ENCODE results near the gene EVI5.
A peak's percentile ranks its signal among the peaks of the same experiment; 100 is the strongest.
"Not testable (repeated sequence)": the region's sequence is repeated elsewhere in the genome, so short reads cannot be mapped to it uniquely, and the experiment has no call there.

EVI5 gene

GRCh38 chr1:92655197-92655801 lies 129.6 kb downstream of the EVI5 start:
- no peaks in the 10 kb centered on the region for H3K27me3 Mint-ChIP-seq (ENCODE audit: low read depth)
- H3K36me3 Mint-ChIP-seq (ENCODE audit: low read depth), result peaks cover 94% of the 10 kb centered on the region
- H3K4me3 Mint-ChIP-seq, result no peak overlapping the region
- H3K27ac Mint-ChIP-seq, result no peak overlapping the region
- no peaks in the 10 kb centered on the region for H3K4me1 Mint-ChIP-seq
- H3K9me3 Mint-ChIP-seq, result peaks cover 71% of the 10 kb centered on the region
- TF ChIP-seq, protein P1, sequence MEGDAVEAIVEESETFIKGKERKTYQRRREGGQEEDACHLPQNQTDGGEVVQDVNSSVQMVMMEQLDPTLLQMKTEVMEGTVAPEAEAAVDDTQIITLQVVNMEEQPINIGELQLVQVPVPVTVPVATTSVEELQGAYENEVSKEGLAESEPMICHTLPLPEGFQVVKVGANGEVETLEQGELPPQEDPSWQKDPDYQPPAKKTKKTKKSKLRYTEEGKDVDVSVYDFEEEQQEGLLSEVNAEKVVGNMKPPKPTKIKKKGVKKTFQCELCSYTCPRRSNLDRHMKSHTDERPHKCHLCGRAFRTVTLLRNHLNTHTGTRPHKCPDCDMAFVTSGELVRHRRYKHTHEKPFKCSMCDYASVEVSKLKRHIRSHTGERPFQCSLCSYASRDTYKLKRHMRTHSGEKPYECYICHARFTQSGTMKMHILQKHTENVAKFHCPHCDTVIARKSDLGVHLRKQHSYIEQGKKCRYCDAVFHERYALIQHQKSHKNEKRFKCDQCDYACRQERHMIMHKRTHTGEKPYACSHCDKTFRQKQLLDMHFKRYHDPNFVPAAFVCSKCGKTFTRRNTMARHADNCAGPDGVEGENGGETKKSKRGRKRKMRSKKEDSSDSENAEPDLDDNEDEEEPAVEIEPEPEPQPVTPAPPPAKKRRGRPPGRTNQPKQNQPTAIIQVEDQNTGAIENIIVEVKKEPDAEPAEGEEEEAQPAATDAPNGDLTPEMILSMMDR (IDR thresholded peaks at IDR 0.05; ENCODE audit: unreplicated experiment in 3 of 3), result no peak

- Mint-ChIP-seq H3K4me3 (no peak overlapping the region), H3K36me3 (ENCODE audit: low read depth) (peaks cover 86% of the 10 kb centered on the region), H3K9me3 (peaks cover 60% of the 10 kb centered on the region), H3K27me3 (ENCODE audit: low read depth) (no peaks in the 10 kb centered on the region), H3K27ac (no peak overlapping the region), H3K4me1 (no peaks in the 10 kb centered on the region)
- TF ChIP-seq, protein P1 (IDR thresholded peaks at IDR 0.05; ENCODE audit: unreplicated experiment in 3 of 3), result no peak
Measured at GRCh38 chr1:92653605-92654381, 131.1 kb downstream of the EVI5 start.

DNA sequence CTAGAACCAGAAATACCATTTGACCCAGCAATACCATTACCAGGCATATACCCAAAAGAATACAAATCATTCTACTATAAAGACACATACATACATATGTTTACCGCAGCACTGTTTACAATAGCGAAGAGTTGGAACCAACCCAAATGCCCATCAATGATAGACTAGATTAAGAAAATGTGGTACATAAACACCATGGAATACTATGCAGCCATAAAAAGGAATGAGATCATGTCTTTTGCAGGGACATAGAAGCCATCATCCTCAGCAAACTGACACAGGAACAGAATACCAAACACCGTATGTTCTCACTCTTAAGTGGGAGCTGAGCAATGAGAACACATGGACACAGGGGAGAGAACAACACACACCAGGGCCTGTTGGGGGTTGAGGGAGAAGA lies 144.2 kb downstream of the EVI5 start:
- not testable (repeated sequence) for H3K27ac Mint-ChIP-seq; H3K27me3 Mint-ChIP-seq (ENCODE audit: low read depth); H3K4me1 Mint-ChIP-seq; H3K4me3 Mint-ChIP-seq
- peaks cover 19% of the 10 kb centered on the region for H3K36me3 Mint-ChIP-seq (ENCODE audit: low read depth)
- peaks cover 12% of the 10 kb centered on the region for H3K9me3 Mint-ChIP-seq

DNA sequence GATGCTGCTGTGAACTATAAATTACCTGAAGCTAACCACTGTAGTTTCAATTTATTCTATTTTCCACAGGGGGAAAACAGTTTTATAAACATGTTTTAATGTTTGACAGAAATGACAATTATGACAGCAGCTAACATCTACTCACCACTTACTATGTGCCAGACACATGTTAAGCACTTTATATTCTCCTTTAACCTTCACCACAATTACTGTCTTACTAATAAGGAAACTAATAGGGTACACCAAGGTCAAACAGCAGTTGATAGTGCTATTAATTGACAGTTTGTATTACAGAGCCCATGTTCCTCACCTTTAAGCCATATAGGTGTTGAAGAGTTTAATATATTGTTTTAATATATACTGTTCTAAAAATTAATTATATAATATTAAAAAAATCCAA lies 146.4 kb downstream of the EVI5 start:
- Mint-ChIP-seq H3K9me3 (peaks cover 24% of the 10 kb centered on the region), H3K36me3 (ENCODE audit: low read depth) (peaks cover 40% of the 10 kb centered on the region), H3K4me1 (no peaks in the 10 kb centered on the region), H3K4me3 (no peak overlapping the region), H3K27ac (no peak overlapping the region), H3K27me3 (ENCODE audit: low read depth) (no peaks in the 10 kb centered on the region)
- TF ChIP-seq, protein P1 (IDR thresholded peaks at IDR 0.05; ENCODE audit: unreplicated experiment in 3 of 3), result no peak

DNA sequence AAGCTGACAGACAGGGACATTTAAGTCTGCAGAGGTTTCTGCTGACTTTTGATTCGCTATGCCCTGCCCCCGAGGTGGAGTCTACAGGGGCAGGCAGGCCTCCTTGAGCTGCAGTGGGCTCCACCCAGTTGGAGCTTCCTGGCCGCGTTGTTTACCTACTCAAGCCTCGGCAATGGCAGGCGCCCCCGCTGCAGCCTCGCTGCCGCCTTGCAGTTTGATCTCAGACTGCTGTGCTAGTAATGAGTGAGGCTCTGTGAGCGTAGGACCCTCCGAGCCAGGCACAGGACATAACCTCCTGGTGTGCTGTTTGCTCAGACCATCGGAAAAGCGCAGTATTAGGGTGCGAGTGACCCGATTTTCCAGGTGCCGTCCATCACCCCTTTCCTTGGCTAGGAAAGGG lies 149.7 kb downstream of the EVI5 start:
- not testable (repeated sequence) for H3K27me3 Mint-ChIP-seq (ENCODE audit: low read depth); H3K4me3 Mint-ChIP-seq; H3K27ac Mint-ChIP-seq; H3K4me1 Mint-ChIP-seq
- Mint-ChIP-seq H3K36me3 (ENCODE audit: low read depth) (peaks cover 55% of the 10 kb centered on the region), H3K9me3 (peaks cover 38% of the 10 kb centered on the region)

DNA sequence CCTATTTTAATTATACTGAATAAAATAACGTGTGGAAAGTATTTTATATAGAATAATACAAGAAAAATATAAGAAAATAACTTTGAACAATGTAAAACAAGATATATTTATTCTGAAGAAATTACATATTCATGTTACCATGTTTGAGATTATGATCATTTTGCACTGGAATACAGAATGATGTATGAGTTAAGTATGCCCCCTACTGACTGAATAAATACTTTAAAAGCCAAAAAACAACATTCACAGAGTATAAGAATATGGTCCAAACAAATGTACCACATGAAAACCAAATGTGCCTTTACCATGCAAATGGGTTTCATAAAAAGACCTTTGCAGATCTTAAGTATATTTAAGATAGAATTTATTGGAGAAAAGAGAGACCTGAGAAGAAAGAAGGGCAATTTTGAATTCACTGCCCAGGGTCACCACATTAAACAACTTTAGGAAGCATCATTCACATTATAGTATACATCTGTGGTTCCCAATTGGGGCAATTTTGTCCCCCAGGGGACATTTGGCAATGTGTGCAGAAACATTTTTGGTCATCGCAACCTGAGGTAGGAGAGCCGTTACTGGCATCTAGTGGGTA lies 161.6 kb downstream of the EVI5 start:
- Mint-ChIP-seq H3K27me3 (ENCODE audit: low read depth) (no peaks in the 10 kb centered on the region), H3K4me1 (no peaks in the 10 kb centered on the region), H3K9me3 (peaks cover 12% of the 10 kb centered on the region), H3K27ac (no peak overlapping the region), H3K36me3 (ENCODE audit: low read depth) (peaks cover 34% of the 10 kb centered on the region), H3K4me3 (no peak overlapping the region)
- TF ChIP-seq, protein P1 (IDR thresholded peaks at IDR 0.05; ENCODE audit: unreplicated experiment in 3 of 3), result peak in 2 of 3 experiments; percentile 14 to 42
